ENCODE results near the gene ATP5PD.
"Not testable (repeated sequence)": the region's sequence is repeated elsewhere in the genome, so short reads cannot be mapped to it uniquely, and the experiment has no call there.

The ATP5PD gene

GRCh38 chr17:75077072-75077495 is 30.3 kb upstream of the ATP5PD start:
- DNase-seq: peak; percentile 11

GRCh38 chr17:75075597-75076336 is 29.0 kb upstream of the ATP5PD start:
- no peak for DNase-seq

GRCh38 chr17:75074532-75074931 is 27.8 kb upstream of the ATP5PD start:
- no peak for DNase-seq

DNA sequence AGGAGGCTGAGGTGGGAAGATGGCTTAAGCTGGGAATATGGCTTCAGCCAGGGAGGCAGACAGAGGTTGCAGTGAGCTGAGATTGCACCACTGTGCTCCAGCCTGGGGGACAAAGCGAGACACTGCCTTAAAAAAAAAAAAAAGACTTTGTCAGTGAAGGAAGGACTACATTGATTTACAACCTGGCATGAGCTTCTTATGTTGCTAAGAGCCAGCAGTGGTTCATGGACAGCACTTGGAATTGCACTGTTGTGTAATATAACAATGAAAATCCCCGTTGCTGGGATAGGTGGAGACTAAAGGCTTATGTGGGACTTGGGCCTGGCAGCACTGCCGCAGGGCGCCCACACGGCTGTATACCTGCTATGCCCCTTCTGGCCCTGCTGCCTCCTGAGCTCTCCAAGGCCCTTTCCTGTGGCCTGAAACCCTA is 26.9 kb upstream of the ATP5PD start:
- no peak for DNase-seq

DNA sequence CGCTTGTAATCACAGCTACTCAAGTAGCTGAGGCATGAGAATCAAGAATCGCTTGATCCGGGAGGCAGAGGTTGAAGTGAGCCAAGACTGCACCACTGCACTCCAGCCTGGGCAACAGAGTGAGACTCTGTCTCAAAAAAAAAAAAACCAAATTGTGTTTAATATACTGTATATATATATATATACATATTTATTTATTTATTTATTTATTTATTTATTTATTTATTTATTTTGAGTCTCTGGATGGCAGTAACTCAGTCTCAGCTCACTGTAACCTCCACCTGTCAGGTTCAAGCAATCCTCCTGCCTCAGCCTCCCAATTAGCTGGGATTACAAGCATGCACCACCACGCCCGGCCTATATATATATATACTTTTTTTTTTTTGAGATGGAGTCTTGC is 26.1 kb upstream of the ATP5PD start:
- not testable (repeated sequence) for DNase-seq

DNA sequence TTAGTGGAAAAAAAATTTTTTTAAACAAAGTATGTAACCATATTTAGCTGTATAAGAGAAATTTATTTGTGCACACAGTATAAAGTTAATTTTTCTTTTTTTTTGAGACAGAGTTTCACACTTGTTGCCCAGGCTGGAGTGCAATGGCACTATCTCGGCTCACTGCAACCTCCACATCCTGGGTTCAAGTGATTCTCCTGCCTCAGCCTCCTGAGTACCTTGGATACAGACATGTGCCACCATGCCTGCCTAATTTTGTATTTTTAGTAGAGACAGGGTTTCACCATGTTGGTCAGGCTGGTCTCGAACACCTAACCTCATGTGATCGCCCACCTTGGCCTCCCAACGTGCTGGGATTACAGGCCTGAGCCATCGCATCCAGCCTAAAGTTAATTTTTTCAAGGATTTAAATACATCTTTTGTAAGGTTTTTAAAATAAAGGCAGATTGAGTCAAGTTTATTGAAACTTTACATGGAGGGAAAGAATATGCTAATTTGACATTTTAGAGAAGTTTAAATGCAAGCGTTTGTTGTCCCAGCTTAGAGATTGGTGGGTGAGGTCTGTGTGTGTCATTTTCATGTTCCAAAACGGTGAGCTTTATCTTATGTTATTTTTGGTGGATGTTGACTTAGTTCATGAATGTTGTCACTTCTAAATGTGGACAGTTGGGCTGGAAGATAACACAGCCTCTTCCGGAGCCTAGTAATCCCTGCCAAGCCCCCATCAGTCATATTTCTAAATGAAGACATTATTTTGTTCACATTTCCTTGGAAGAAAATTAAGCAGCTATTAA is 24.9 kb upstream of the ATP5PD start:
- DNase-seq: not testable (repeated sequence)

DNA sequence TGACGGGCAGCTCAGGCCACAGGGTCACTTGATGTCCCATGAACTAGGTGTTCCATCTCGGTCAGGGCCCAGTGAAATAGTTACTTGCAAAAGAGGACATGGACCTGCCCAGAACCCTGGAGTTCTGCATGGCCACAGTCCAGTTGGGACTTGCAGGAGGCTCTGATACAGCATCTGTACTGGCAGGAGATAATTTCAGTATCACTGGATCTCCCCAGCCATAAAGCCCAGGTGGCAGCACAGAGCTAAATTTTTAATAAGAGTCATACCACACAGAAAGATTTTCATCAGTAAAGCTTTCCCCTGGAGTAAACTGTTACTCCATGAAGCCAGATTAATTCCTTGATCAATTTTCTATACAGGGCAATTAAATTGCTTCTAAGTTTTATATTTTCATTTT is 23.0 kb upstream of the ATP5PD start:
- no peak for DNase-seq

DNA sequence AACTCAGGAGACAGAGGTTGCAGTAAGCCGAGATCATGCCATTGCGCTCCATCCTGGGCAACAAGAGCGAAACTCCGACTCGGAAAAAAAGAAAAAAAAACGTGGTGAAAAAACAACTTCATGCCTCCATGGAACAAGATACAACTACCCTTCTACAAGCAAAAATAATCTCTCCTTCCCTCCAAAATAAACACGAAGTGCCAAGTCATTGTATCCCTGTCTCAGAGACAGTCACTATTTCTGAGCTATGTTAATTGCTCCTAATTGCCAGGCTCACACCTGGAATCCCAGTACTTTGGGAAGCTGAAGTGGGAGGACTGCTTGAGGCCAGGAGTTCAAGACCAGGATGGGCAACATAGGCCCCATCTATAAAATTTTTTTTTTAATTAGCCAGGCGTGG is 22.0 kb upstream of the ATP5PD start:
- DNase-seq: no peak

- peak; percentile 36 for DNase-seq
Observed at GRCh38 chr17:75067856-75068255, 21.1 kb upstream of the ATP5PD start.

DNA sequence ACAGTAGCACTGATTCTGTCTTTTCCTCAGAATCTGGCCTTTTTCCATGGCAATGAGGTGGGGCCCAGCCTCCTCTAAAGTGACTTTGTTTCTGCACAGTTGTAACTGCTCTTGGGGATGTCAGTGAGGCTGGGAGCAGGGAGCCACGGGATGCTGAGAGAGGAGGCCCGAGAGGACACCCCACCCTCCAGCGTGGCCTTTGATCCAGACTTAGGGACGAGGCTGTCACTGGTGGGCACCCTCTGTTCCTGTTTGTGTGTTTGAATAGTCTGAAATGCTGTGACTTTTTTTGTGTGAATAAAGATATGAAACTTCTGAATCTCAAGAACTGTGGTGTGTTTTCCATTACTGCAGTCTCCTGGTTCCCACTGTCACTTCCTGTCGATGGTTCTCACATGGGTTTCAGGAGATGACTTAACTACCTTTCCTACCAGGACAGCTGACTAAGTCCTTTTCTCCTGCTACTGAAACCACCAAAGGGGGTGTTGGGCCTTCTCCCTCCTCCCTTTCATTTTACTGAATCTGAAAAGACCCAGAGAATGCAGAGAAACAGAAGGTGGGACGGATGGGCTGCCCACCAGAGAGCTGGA is 18.9 kb upstream of the ATP5PD start:
- peak; percentile 51 for DNase-seq

DNA sequence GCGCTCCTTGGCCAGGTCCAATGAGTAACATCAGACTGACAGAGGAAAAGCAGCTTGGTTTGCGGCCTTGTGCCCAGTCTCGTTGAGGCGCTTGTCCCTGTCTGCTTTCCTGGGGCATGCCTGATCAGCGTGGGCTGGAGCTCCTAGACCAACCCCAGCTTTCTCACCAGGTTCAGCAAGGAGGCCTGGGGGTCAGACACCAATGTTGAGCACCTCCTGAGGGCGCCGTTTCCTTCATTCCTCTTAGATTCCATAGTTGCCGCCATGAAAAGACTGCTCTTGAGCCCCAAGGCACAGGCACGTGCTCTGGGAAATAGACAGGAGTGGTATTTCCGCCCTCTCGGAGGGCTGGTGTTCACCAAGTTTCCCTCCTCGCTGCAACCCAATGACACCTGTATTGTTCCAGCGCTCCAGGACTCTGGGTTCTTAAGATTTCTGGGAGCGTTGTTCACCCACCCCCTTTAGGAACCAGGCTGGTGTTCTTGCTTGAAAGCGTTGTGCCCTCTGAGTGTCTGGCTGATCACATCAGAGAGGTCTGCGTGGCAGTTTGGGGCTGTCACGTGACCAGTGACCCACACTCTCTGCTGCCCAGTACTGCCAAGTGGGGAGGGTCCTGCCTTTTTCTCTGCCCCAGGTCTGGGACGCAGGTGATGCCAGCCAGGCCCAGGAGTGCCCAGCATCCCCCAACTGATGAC is 18.2 kb upstream of the ATP5PD start:
- DNase-seq: no peak

DNA sequence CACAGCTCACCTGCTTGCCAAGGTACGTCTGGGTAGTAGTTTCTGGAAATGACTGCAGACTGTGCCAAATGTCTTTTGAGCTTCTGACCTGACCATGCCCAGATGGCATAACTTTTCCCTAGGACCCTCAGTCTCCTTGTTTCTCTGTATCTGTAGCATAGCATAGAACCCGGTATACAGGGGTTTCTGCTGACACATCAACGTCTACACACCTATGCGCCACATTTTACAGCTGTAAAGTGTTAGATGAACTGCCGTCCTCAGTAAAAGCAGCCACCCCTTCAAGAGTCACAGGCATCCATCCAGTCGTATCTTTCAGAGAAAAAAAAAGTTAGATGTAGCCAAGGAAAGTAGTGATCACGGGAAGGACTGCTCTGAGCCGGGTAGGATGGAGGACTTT is 17.7 kb upstream of the ATP5PD start:
- no peak for DNase-seq

GRCh38 chr17:75064040-75064439 is 17.3 kb upstream of the ATP5PD start:
- no peak for DNase-seq

GRCh38 chr17:75063626-75064025 is 16.9 kb upstream of the ATP5PD start:
- no peak for DNase-seq

DNA sequence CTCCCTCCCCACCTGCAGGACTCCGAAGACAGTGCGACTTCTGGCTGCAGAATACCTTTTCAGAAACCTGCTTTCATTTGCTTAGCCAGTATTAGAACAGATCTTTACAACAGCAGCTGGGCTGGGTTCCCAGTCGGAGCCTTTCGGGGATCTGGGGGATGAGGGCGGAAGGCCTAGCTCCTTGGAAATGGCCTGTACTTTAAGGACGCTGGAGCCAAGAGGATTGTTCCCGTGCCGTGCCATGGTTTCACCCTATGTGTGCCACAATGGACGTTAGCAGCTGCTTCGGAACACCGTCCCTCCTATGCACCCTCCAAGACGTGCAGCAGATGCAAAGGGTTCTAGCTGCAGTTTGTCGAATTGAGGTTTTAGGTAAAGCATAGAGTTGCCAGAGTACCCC is 16.4 kb upstream of the ATP5PD start:
- DNase-seq: no peak

- no peak for DNase-seq
Observed at GRCh38 chr17:75061618-75062017, 14.8 kb upstream of the ATP5PD start.

DNA sequence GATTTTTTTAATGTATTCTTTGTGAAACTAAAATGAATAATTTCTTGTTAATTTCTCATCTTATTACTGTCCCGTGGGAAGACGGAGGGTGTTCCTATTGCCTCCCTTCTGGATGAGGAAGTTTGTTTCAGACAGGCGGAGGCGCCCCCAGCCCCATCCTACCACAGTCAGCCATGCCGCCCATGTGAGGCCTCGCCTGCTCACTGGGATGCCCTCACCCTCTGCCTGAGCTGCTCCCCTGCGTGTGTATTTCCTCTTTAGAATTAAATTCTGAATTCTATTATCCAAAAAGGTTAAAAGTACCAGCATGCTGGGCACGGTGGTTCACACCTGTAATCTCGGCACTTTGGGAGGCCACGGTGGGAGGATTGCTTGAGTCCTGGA is 14.3 kb upstream of the ATP5PD start:
- no peak for DNase-seq

GRCh38 chr17:75060434-75061054 is 13.8 kb upstream of the ATP5PD start:
- DNase-seq: no peak

DNA sequence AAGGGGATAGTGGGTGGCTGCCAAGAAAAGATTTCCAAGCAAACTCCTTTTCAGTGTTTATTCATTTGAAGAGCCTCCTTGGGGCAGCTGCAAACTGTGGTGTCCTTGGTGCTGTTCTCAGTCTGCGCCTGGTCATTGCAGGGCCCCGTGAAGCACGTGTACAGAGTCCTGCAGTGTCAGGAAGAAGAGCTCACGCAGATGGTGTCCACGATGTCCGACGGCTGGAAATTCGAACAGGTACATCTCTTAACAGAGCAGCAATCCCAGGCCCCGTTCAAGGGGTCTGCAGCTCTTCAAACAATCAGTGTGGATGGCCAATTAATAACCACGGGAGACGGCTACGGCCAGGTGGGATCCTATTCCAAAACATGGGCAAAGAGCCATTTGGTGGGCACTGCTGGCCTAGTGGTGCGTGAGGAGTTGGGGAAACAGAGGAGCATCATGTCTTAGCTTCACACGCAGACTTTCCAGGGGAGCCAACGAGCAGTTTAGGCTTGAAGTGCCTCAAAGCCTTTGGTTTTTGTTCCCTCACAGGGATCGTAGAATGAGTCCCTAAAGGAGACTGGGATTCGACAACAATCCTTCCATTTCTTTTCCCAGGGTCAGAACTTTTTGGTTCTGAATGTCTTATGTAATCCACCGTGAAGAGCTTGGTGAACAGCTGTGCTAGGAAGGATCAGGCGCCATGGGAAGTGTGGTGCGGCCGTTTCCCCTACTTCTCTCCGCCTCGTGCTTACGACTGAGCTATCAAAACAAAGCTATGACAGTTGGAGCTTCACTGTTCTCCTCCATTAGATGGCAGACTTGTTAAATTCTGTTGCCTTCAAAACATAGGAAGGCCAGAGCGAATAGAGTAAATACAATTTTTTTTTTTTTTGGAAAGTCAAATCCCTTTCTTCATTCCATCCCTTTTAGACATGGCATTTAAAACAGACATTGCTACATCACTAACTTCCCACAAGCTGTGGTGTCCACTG is 12.9 kb upstream of the ATP5PD start:
- no peak for DNase-seq

DNA sequence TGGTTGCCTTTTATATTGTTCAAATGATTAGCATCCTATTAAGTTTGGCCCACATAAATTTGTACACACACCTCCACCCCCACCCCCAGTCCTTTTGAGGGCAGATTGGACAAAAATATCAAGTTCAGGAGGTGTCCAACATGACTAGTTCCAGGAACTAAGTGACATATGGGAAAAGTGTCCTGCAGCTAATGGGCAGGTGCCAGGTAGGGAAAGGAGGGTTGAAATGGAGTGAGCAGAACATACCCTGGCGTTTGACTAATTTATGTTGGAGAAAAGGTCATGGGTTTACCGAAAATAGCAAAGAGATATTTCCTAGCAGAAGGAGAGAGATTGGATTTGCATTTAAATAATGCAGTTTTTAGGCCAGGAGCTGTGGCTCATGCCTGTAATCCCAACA is 5.2 kb upstream of the ATP5PD start:
- no peak for DNase-seq

DNA sequence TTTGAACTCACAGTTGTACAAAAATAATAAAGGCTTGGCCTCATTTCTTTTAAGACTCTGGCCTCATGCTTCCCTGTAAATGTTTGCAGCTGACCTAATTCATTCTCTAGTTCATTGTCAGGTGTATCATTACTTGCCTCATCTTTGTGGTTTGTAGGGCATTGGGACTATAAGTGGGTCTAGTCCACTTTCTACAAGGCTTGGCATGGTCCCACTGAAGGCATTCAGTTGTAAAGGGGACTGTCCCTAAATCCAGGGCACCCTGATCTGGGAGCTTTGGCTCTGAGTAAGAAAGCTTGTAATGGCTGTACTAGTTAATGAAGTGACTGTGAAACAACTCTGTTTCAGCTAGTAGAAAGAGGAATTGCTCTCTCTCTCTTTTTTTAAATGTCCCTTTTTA is 2.9 kb upstream of the ATP5PD start:
- DNase-seq: no peak

DNA sequence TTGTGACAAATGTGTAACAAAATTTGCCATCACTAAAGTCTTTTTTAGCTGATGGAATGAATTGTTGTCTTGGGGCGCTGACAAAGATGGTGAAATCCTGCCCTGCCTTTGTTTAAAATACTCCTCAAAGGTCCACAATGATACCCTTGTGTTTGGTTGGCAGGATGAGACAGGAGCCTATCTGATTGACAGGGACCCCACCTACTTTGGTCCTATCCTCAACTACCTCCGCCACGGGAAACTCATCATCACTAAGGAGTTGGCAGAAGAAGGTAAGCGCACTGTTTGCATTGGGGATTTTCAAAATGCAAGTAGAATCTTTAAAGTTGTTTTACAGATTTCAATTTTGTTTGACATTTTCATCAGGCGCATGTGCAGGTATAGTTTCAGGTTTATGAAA is 2.3 kb upstream of the ATP5PD start:
- DNase-seq: no peak

All from stimulated activated CD4-positive, alpha-beta T cell treated with anti-CD3 and anti-CD28 coated beads, Interleukin-15, amount 100 ng/mL, for 24 hours (primary cell).